ENCODE data around the gene ZP1. TPM values are rescaled to one million over a fixed set of nuclear protein-coding genes. Genes with fewer than 3 reads are reported as not detected.

The ZP1 gene
- total and polyA plus RNA-seq, 2 of the 4 experiments (the other 2 are of a cell fraction): 0.18 to 1.6 TPM

- no peak for TF ChIP-seq USF2 (IDR thresholded peaks at IDR 0.05; ENCODE audit: low read depth, low read length)
These were observed 11.4 kb upstream of the ZP1 start, which contains the start of gene PTGDR2 (continued) for GRCh38 chr11:60855726-60856633.
